A549 (cell line): ENCODE results near the gene SPEM1. TPM values are rescaled to one million over a fixed set of nuclear protein-coding genes. Genes with fewer than 3 reads are reported as not detected.

ENCODE experiments used
- ATAC-seq, 2 experiments: fragments of 200-7000 bp in 1 of 2; fragments of >200 bp in 1 of 2; cut with Nextera tagmentation in 1 of 2; cut with Tn5 transposase in 1 of 2; 3 replicates each; pipeline versions ENCODE4 v1.8.0 to v1.9.1; 2018 to 2020; ENCODE audit warnings: mild to moderate bottlenecking in 1 of 2, moderate library complexity in 1 of 2
- CTCF ChIA-PET: fragments of 300-600 bp; sonication (Branson Sonifier 250); formaldehyde crosslinking; extraction: SDS; loops from one replicate; lab custom pipeline; 2021; ENCODE audit warnings: antibody characterized with exemption, inconsistent platforms; lab: Yijun Ruan, JAX
- POLR2A ChIA-PET: fragments of 350-600 bp; formaldehyde crosslinking; extraction: SDS; loops from one replicate; lab custom pipeline; 2021; ENCODE audit warnings: antibody characterized with exemption, inconsistent platforms; lab: Yijun Ruan, JAX
- DNase-seq, 2 experiments: peaks; one replicate each; pipeline versions ENCODE4 v3.0.0 to v3.0.0-alpha.2; 2011 to 2016; ENCODE audit warnings: low read depth in 1 of 2, low spot score in 1 of 2
- FAIRE-seq: peaks from 2 replicates; lab custom pipeline; 2011; peaks lifted over from hg19 to GRCh38; lab: Jason Lieb, UNC
- H3K27ac ChIP-seq, 2 experiments: fragments of >200 bp; sonication (Bioruptor Twin); formaldehyde crosslinking; 3 replicates each; pipeline ENCODE4 v1.5.1; 2016 to 2017
- H3K4me1 ChIP-seq: fragments of >200 bp; sonication (Bioruptor Twin); formaldehyde crosslinking; 3 replicates; pipeline ENCODE4 v1.6.1; 2016
- H3K4me2 ChIP-seq: fragments of >200 bp; sonication (Bioruptor Twin); formaldehyde crosslinking; 3 replicates; pipeline ENCODE4 v1.6.1; 2016
- H3K4me3 ChIP-seq: fragments of >200 bp; sonication (Bioruptor Twin); formaldehyde crosslinking; 3 replicates; pipeline ENCODE4 v1.5.1; 2016
- H3K9me3 ChIP-seq: fragments of >200 bp; sonication (Bioruptor Twin); formaldehyde crosslinking; 3 replicates; pipeline ENCODE4 v1.6.1; 2016
- CBX2 ChIP-seq: fragments of 200-600 bp; sonication (generic); IDR thresholded peaks from 2 replicates; pipeline ENCODE4 v1.6.1; 2016; ENCODE audit warnings: low read depth, mild to moderate bottlenecking, borderline replicate concordance
- CBX8 ChIP-seq: fragments of 200-600 bp; sonication (generic); IDR thresholded peaks from 2 replicates; pipeline ENCODE4 v1.6.1; 2016
- CEBPB ChIP-seq, 2 experiments: fragments of >200 bp in 1 of 2; sonication (Bioruptor Twin) in 1 of 2; formaldehyde crosslinking in 1 of 2; IDR thresholded peaks; 2 replicates each; pipeline ENCODE4 v1.6.1; 2012 to 2016
- CHD2 ChIP-seq: fragments of 150-350 bp; IDR thresholded peaks from 2 replicates; pipeline ENCODE4 v1.6.1; 2014; ENCODE audit warnings: low read length; ENCODE audit not compliant: partially characterized antibody
- FOSB ChIP-seq: fragments of 250-450 bp; sonication (Bioruptor Pico); IDR thresholded peaks from 2 replicates; pipeline ENCODE4 v1.5.0; 2020; ENCODE audit warnings: mild to moderate bottlenecking, moderate library complexity
- HOXB13 ChIP-seq: fragments of 250-450 bp; sonication (Bioruptor Pico); IDR thresholded peaks from 2 replicates; pipeline ENCODE4 v1.5.0; 2020; ENCODE audit warnings: low read depth, mild to moderate bottlenecking, moderate library complexity
- MAZ ChIP-seq: fragments of 150-350 bp; IDR thresholded peaks from 2 replicates; pipeline ENCODE4 v1.6.1; 2014; ENCODE audit warnings: antibody characterized with exemption, low read depth, low read length, borderline replicate concordance
- NFE2L2 ChIP-seq: fragments of 150-350 bp; conservative IDR thresholded peaks from 2 replicates; pipeline ENCODE4 v1.6.1; 2014; ENCODE audit warnings: low read length
- NR3C1 ChIP-seq: fragments of >200 bp; sonication (Bioruptor Twin); formaldehyde crosslinking; IDR thresholded peaks from 3 replicates; pipeline ENCODE4 v1.6.1; 2017
- POLR2A ChIP-seq: IDR thresholded peaks from 2 replicates; pipeline ENCODE4 v1.6.1; 2012; ENCODE audit warnings: mild to moderate bottlenecking, low read length
- POLR2AphosphoS2 ChIP-seq: conservative IDR thresholded peaks from 2 replicates; pipeline ENCODE4 v1.6.1; 2012; ENCODE audit warnings: low read length, improper control_type of control experiment, inconsistent platforms
- RNF2 ChIP-seq: fragments of 200-600 bp; sonication (generic); IDR thresholded peaks from 2 replicates; pipeline ENCODE4 v1.6.1; 2016; ENCODE audit warnings: low read depth, mild to moderate bottlenecking, antibody characterized with exemption, moderate library complexity, borderline replicate concordance
- ZFP36 ChIP-seq: fragments of 450-650 bp; IDR thresholded peaks from 2 replicates; pipeline ENCODE4 v1.6.1; 2014; ENCODE audit warnings: borderline replicate concordance; ENCODE audit not compliant: partially characterized antibody
- ZNF302 ChIP-seq: fragments of 250-450 bp; sonication (Bioruptor Pico); IDR thresholded peaks from 2 replicates; pipeline ENCODE4 v1.9.0; 2021; ENCODE audit warnings: inconsistent platforms, mild to moderate bottlenecking, moderate library complexity
- WGBS: methylation state at CpG from one replicate; pipeline ENCODE4 v1.1.6; 2017; ENCODE audit errors: missing lambda C conversion rate; 5-methylcytosine and 5-hydroxymethylcytosine counted together
- polyA plus RNA-seq, 4 experiments: library from polyadenylated mRNA; depleted of rRNA in 3 of 4; stranded (reverse); fragments of >200 nt; fragmentation: RNase III in 1 of 4; extraction: RNeasy Plus Mini Kit Qiagen cat#74134 plus additional on column Dnase treatment in 1 of 4; gene quantifications; 2 replicates in 3 of 4; 3 replicates in 1 of 4; pipeline ENCODE4 v1.2.3, GENCODE V29; 2011 to 2017
- TF ChIP-seq, protein P1 (sequence below): fragments of >200 bp; sonication (Bioruptor Twin); formaldehyde crosslinking; IDR thresholded peaks from 3 replicates; pipeline ENCODE4 v1.5.1; 2016
- TF ChIP-seq, protein P2 (sequence below): fragments of 200-600 bp; sonication (generic); IDR thresholded peaks from 2 replicates; pipeline ENCODE4 v1.6.1; 2016; ENCODE audit warnings: antibody characterized with exemption, mild to moderate bottlenecking, moderate library complexity

The SPEM1 gene
- polyA plus RNA-seq, 2 of the 4 experiments (the other 2 are of a cell fraction): 0.09 TPM; not detected in 1

DNA sequence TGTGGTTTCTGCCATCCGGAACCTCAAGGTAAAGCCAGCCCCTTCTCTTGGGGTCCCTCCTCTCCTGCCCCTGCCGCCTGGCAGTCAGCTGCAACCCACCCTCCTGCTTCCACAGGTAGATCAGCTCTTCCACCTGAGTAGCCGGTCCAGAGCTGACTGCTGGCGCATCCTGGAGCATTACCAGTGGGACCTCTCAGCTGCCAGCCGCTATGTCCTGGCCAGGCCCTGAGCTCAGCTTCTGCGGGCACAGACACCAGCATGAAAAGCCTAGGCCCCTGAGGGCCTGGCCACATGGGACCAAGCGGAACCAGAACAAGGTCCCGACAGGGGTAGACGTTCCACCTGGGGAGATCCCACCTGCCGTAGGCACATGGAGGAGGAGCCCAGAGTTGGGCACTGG lies 31.3 kb upstream of the SPEM1 start:
- ChIA-PET POLR2A (interaction anchor here (0.6 to 1.6 kb wide), 2 partner anchors 11 to 15 kb away, joined by 4 to 7 read pairs; partner anchors contain the start of gene TMEM256), CTCF (interaction anchor here (0.7 to 17.1 kb wide), 7 partner anchors 9 to 172 kb away, joined by 3 to 139 read pairs (median 6); partner anchors contain the start of genes KCTD11, SENP3, TMEM102 and TMEM95)
- WGBS: 91% methylated on average over 9 of the region's 10 CpGs
- no peak for DNase-seq
- Histone ChIP-seq H3K4me2 (no peak overlapping the region), H3K4me1 (peaks cover 5% of the 10 kb centered on the region; the same call in 1 of the 3 replicates), H3K9me3 (no peaks in the 10 kb centered on the region), H3K27ac (no peak overlapping the region), H3K4me3 (no peak overlapping the region)
- no peak for FAIRE-seq
- TF ChIP-seq CHD2 (no peak), ZFP36 (no peak), CBX2 (no peak), HOXB13 (CRISPR knock-in tag) (no peak), NR3C1 (no peak), FOSB (CRISPR knock-in tag) (no peak), POLR2A (no peak), ZNF302 (CRISPR knock-in tag) (no peak)
- TF ChIP-seq, protein P1, sequence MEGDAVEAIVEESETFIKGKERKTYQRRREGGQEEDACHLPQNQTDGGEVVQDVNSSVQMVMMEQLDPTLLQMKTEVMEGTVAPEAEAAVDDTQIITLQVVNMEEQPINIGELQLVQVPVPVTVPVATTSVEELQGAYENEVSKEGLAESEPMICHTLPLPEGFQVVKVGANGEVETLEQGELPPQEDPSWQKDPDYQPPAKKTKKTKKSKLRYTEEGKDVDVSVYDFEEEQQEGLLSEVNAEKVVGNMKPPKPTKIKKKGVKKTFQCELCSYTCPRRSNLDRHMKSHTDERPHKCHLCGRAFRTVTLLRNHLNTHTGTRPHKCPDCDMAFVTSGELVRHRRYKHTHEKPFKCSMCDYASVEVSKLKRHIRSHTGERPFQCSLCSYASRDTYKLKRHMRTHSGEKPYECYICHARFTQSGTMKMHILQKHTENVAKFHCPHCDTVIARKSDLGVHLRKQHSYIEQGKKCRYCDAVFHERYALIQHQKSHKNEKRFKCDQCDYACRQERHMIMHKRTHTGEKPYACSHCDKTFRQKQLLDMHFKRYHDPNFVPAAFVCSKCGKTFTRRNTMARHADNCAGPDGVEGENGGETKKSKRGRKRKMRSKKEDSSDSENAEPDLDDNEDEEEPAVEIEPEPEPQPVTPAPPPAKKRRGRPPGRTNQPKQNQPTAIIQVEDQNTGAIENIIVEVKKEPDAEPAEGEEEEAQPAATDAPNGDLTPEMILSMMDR: no peak
- ATAC-seq: no peak

DNA sequence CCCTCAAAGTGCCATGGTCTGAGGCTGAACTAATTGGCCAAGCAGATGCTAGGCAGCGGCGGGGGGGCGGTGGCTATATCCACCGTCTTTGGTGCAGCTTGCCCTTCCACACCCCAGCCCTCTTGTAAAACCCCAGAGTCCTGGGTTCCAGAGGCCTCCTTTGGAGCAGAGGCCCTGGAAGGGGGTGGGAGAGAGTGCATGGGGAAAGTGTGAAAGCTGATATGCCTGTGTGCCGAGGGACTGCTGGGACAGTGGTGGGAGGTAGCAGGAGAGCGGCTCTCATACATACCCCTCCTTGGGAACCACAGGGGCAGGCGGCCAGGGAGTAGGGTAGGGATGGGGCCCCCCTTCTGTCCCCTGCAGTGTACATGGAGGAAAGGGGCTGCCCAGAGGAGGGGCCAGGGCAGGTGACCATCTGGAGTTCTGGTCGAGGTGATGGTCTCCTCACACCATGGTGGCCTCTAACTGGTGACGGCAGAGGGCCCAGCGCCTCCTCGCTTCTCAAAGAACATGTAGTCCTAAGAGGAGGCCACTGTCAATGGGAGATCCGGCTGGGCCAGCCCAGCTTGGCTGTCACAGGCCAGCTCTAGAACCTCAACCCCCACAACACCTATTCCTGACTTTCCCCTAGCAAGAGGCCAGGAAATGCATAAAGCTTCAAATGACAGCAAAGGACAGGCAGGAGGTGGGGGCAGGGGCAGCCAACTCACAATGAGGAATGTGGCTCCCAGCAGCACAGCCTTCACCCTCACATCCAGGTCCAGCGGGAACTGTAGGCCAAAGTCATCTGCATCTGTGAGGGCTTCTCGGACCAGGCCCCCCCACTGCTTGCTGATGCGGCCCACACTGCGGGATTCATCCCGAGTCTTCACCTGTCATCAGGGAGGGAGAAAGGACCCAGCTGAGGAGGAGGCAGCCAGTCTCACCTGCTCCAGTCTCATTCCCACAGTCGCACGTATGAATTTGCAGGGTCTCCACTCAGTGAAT lies 29.9 kb upstream of the SPEM1 start:
- no peak overlapping the region for H3K4me3 ChIP-seq
- H3K4me1 ChIP-seq: peaks cover 8% of the 10 kb centered on the region; the same call in 1 of the 3 replicates
- POLR2A ChIA-PET: no interaction called here
- DNase-seq (no peak), ATAC-seq (no peak), FAIRE-seq (no peak)
- 84% methylated on average over 19 of the region's 19 CpGs for WGBS
- CTCF ChIA-PET: interaction anchor here (0.7 to 17.1 kb wide), 7 partner anchors 17 to 171 kb away, joined by 3 to 139 read pairs (median 4); partner anchors contain the start of genes KCTD11, SENP3, TMEM102 and TMEM95
- no peak for TF ChIP-seq MAZ
- H3K9me3 ChIP-seq: no peaks in the 10 kb centered on the region
- H3K4me2 ChIP-seq: no peak overlapping the region
- H3K27ac ChIP-seq: no peak overlapping the region

DNA sequence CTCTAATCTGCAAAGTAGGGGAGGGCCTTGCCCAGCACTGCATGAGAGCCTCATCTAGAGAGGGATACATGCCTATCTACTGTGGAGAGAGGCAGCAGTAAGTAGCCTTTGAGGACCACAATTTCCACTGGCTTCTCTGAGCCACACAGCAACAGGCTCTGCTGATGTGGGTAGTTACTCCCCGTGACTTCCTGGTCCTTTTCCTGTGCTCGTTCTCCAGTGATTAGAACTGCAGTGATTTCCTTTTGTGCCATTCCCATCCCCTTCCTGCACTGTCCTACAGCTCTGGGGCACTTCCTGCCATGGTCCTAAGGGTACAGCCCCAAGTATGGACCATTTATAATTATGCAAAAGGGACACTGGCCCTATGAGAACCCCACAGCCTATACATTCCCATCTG lies 28.8 kb upstream of the SPEM1 start:
- DNase-seq (no peak), FAIRE-seq (no peak), ATAC-seq (no peak)
- H3K27ac ChIP-seq: no peak overlapping the region
- H3K4me2 ChIP-seq: no peak overlapping the region
- TF ChIP-seq NFE2L2: no peak
- TF ChIP-seq POLR2AphosphoS2: no peak
- TF ChIP-seq CEBPB (IDR thresholded peaks at IDR 0.05): no peak
- TF ChIP-seq RNF2: no peak
- TF ChIP-seq CBX8: no peak
- TF ChIP-seq, protein P2, sequence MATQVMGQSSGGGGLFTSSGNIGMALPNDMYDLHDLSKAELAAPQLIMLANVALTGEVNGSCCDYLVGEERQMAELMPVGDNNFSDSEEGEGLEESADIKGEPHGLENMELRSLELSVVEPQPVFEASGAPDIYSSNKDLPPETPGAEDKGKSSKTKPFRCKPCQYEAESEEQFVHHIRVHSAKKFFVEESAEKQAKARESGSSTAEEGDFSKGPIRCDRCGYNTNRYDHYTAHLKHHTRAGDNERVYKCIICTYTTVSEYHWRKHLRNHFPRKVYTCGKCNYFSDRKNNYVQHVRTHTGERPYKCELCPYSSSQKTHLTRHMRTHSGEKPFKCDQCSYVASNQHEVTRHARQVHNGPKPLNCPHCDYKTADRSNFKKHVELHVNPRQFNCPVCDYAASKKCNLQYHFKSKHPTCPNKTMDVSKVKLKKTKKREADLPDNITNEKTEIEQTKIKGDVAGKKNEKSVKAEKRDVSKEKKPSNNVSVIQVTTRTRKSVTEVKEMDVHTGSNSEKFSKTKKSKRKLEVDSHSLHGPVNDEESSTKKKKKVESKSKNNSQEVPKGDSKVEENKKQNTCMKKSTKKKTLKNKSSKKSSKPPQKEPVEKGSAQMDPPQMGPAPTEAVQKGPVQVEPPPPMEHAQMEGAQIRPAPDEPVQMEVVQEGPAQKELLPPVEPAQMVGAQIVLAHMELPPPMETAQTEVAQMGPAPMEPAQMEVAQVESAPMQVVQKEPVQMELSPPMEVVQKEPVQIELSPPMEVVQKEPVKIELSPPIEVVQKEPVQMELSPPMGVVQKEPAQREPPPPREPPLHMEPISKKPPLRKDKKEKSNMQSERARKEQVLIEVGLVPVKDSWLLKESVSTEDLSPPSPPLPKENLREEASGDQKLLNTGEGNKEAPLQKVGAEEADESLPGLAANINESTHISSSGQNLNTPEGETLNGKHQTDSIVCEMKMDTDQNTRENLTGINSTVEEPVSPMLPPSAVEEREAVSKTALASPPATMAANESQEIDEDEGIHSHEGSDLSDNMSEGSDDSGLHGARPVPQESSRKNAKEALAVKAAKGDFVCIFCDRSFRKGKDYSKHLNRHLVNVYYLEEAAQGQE: no peak
- H3K4me3 ChIP-seq: no peak overlapping the region
- 81% methylated on average over 2 of the region's 2 CpGs for WGBS
- CTCF ChIA-PET: interaction anchor here (0.8 to 17.1 kb wide), 5 partner anchors 23 to 67 kb away, joined by 3 to 139 read pairs (median 3); partner anchors contain the start of genes KCTD11, TMEM102 and TMEM95
- peaks cover 10% of the 10 kb centered on the region; the same call in 1 of the 3 replicates for H3K4me1 ChIP-seq
- no peaks in the 10 kb centered on the region for H3K9me3 ChIP-seq
- POLR2A ChIA-PET: no interaction called here
